CD4-positive, alpha-beta T cell treated with Interleukin-21 for 1 hour (primary cell): ENCODE results near the gene TSPAN9.

ENCODE experiments used
- DNase-seq: peaks from one replicate; pipeline ENCODE4 v3.0.0-alpha.2; 2020

TSPAN9 gene

GRCh38 chr12:3281588-3282383 is 204.6 kb downstream of the TSPAN9 start:
- DNase-seq: no peak

- no peak for DNase-seq
Measured at GRCh38 chr12:3282384-3282670, 205.1 kb downstream of the TSPAN9 start.

GRCh38 chr12:3283137-3283680 is 206.0 kb downstream of the TSPAN9 start:
- DNase-seq: no peak

GRCh38 chr12:3284405-3284804 is 207.2 kb downstream of the TSPAN9 start:
- no peak for DNase-seq

- DNase-seq: no peak
Measured at GRCh38 chr12:3285570-3285969, 208.4 kb downstream of the TSPAN9 start.

GRCh38 chr12:3288690-3289089 is 211.5 kb downstream of the TSPAN9 start:
- no peak for DNase-seq

GRCh38 chr12:3289702-3290101 is 212.5 kb downstream of the TSPAN9 start:
- no peak for DNase-seq

- no peak for DNase-seq
Measured at GRCh38 chr12:3291939-3292338, 214.8 kb downstream of the TSPAN9 start.

- DNase-seq: no peak
Measured at GRCh38 chr12:3292677-3293412, 215.7 kb downstream of the TSPAN9 start.

- DNase-seq: no peak
Measured at GRCh38 chr12:3293446-3294161, 216.4 kb downstream of the TSPAN9 start.

GRCh38 chr12:3294481-3294911 is 217.3 kb downstream of the TSPAN9 start:
- DNase-seq: no peak

GRCh38 chr12:3295225-3295624 is 218.0 kb downstream of the TSPAN9 start:
- DNase-seq: no peak

GRCh38 chr12:3295646-3296408 is 218.6 kb downstream of the TSPAN9 start:
- DNase-seq: no peak

- no peak for DNase-seq
Measured at GRCh38 chr12:3296409-3296701, 219.2 kb downstream of the TSPAN9 start.

GRCh38 chr12:3298603-3299002 is 221.4 kb downstream of the TSPAN9 start:
- DNase-seq: no peak

GRCh38 chr12:3299929-3300832 is 223.0 kb downstream of the TSPAN9 start:
- peak; percentile 77 for DNase-seq

- no peak for DNase-seq
Measured at GRCh38 chr12:3300833-3301401, 223.7 kb downstream of the TSPAN9 start.

- no peak for DNase-seq
Measured at GRCh38 chr12:3302401-3303041, 225.3 kb downstream of the TSPAN9 start.

- DNase-seq: no peak
Measured at GRCh38 chr12:3303410-3304136, 226.4 kb downstream of the TSPAN9 start.

- no peak for DNase-seq
Measured at GRCh38 chr12:3304436-3305165, 227.4 kb downstream of the TSPAN9 start.
